ENCODE measurements around the gene CPZ.

DNA sequence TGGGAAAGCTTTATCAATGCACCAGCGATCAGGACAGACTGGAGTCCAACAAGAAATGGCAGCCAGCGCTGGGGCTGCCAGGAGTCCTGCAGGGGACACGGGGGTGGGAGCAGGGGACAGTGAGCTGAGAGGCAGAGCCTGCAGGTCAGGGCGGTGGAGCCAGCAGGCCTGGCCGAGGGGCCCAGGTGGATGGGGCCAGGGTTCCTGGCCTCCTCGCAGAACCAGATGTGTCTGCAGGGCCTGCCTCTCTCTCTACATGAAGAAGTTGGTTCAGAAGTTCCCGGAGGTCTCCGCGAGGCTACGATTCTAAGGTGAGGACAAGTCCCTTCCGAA lies 63.6 kb downstream of the CPZ start:
- no peak for TF ChIP-seq TAF1 (IDR thresholded peaks at IDR 0.05; ENCODE audit: borderline replicate concordance, insufficient read depth, low read length)
- TF ChIP-seq, protein P1, sequence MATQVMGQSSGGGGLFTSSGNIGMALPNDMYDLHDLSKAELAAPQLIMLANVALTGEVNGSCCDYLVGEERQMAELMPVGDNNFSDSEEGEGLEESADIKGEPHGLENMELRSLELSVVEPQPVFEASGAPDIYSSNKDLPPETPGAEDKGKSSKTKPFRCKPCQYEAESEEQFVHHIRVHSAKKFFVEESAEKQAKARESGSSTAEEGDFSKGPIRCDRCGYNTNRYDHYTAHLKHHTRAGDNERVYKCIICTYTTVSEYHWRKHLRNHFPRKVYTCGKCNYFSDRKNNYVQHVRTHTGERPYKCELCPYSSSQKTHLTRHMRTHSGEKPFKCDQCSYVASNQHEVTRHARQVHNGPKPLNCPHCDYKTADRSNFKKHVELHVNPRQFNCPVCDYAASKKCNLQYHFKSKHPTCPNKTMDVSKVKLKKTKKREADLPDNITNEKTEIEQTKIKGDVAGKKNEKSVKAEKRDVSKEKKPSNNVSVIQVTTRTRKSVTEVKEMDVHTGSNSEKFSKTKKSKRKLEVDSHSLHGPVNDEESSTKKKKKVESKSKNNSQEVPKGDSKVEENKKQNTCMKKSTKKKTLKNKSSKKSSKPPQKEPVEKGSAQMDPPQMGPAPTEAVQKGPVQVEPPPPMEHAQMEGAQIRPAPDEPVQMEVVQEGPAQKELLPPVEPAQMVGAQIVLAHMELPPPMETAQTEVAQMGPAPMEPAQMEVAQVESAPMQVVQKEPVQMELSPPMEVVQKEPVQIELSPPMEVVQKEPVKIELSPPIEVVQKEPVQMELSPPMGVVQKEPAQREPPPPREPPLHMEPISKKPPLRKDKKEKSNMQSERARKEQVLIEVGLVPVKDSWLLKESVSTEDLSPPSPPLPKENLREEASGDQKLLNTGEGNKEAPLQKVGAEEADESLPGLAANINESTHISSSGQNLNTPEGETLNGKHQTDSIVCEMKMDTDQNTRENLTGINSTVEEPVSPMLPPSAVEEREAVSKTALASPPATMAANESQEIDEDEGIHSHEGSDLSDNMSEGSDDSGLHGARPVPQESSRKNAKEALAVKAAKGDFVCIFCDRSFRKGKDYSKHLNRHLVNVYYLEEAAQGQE (IDR thresholded peaks at IDR 0.05; ENCODE audit: insufficient read depth in 1 of 2, low read depth in 2 of 2, low read length in 2 of 2) = no peak
- no peak for TF ChIP-seq SIN3A (IDR thresholded peaks at IDR 0.05; ENCODE audit: borderline replicate concordance, insufficient read depth, low read length)
- no peak for TF ChIP-seq POLR2AphosphoS5 (IDR thresholded peaks at IDR 0.05; ENCODE audit: low read depth, low read length)

Measured in PFSK-1 (cell line).